Measurements from ENCODE around the gene TSHZ1. TPM values are rescaled to one million over a fixed set of nuclear protein-coding genes. Genes with fewer than 3 reads are reported as not detected.

Gene TSHZ1
- total RNA-seq, 4 donors from 2014 or later: 16.3 to 34.8 (median 29.8) TPM

- TF ChIP-seq POLR2A (IDR thresholded peaks at IDR 0.05) (no peak), POLR2AphosphoS5 (IDR thresholded peaks at IDR 0.05) (no peak), EP300 (IDR thresholded peaks at IDR 0.05; ENCODE audit: low read depth) (no peak)
- TF ChIP-seq, protein P1, sequence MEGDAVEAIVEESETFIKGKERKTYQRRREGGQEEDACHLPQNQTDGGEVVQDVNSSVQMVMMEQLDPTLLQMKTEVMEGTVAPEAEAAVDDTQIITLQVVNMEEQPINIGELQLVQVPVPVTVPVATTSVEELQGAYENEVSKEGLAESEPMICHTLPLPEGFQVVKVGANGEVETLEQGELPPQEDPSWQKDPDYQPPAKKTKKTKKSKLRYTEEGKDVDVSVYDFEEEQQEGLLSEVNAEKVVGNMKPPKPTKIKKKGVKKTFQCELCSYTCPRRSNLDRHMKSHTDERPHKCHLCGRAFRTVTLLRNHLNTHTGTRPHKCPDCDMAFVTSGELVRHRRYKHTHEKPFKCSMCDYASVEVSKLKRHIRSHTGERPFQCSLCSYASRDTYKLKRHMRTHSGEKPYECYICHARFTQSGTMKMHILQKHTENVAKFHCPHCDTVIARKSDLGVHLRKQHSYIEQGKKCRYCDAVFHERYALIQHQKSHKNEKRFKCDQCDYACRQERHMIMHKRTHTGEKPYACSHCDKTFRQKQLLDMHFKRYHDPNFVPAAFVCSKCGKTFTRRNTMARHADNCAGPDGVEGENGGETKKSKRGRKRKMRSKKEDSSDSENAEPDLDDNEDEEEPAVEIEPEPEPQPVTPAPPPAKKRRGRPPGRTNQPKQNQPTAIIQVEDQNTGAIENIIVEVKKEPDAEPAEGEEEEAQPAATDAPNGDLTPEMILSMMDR (IDR thresholded peaks at IDR 0.05): no peak
Observed at GRCh38 chr18:75317300-75317699, 106.7 kb downstream of the TSHZ1 start.

GRCh38 chr18:75317703-75318102 lies 107.1 kb downstream of the TSHZ1 start:
- intact Hi-C loops (cut with DNase I; ENCODE audit: low total_unique reads): no loop called here
- 84 to 100% methylated on average over 8 to 11 of the region's 11 CpGs for WGBS, 2 donors (ENCODE audit: low coverage in 1 of 2)
- Histone ChIP-seq H3K9me3 (no peaks in the 10 kb centered on the region), H3K4me1 (no peaks in the 10 kb centered on the region), H3K4me3 (no peak overlapping the region), H3K36me3 (no peaks in the 10 kb centered on the region), H3K27me3 (no peaks in the 10 kb centered on the region), H3K27ac (no peak overlapping the region)
- DNase-seq: no peak
- TF ChIP-seq POLR2AphosphoS5 (IDR thresholded peaks at IDR 0.05) (no peak), POLR2A (IDR thresholded peaks at IDR 0.05) (no peak), EP300 (IDR thresholded peaks at IDR 0.05; ENCODE audit: low read depth) (no peak)
- TF ChIP-seq, protein P1 (IDR thresholded peaks at IDR 0.05): no peak
- in situ Hi-C loops (cut with MboI; ENCODE audit: low pct_ligation_motif_present in 1 of 4, low pct_unique_long_range_greater_than_20kb in 1 of 4, low sequenced_read_pairs in 3 of 4): no loop called here

More at GRCh38 chr18:75317300-75317699, 106.7 kb downstream of the TSHZ1 start:
- DNase-seq: no peak
- Histone ChIP-seq H3K4me3 (no peak overlapping the region), H3K9me3 (no peaks in the 10 kb centered on the region), H3K27ac (no peak overlapping the region), H3K4me1 (no peaks in the 10 kb centered on the region), H3K36me3 (no peaks in the 10 kb centered on the region), H3K27me3 (no peaks in the 10 kb centered on the region)
- WGBS, 2 donors (ENCODE audit: low coverage in 1 of 2): 92 to 93% methylated on average over 17 of the region's 17 CpGs
- intact Hi-C loops (cut with DNase I; ENCODE audit: low total_unique reads): no loop called here
- in situ Hi-C loops (cut with MboI; ENCODE audit: low pct_ligation_motif_present in 1 of 4, low pct_unique_long_range_greater_than_20kb in 1 of 4, low sequenced_read_pairs in 3 of 4): no loop called here

GRCh38 chr18:75319905-75320304 lies 109.3 kb downstream of the TSHZ1 start:
- no peaks in the 10 kb centered on the region for H3K4me1 ChIP-seq
- no peak for DNase-seq
- no peaks in the 10 kb centered on the region for H3K36me3 ChIP-seq
- H3K4me3 ChIP-seq: no peak overlapping the region
- in situ Hi-C loops (cut with MboI; ENCODE audit: low pct_ligation_motif_present in 1 of 4, low pct_unique_long_range_greater_than_20kb in 1 of 4, low sequenced_read_pairs in 3 of 4) (no loop called here), intact Hi-C loops (cut with DNase I; ENCODE audit: low total_unique reads) (no loop called here)
- H3K27ac ChIP-seq: no peak overlapping the region
- no peaks in the 10 kb centered on the region for H3K9me3 ChIP-seq
- TF ChIP-seq POLR2A (IDR thresholded peaks at IDR 0.05): no peak
- no peak for TF ChIP-seq POLR2AphosphoS5 (IDR thresholded peaks at IDR 0.05)
- TF ChIP-seq EP300 (IDR thresholded peaks at IDR 0.05; ENCODE audit: low read depth): no peak
- TF ChIP-seq, protein P1 (IDR thresholded peaks at IDR 0.05): no peak
- no peaks in the 10 kb centered on the region for H3K27me3 ChIP-seq
- 89 to 96% methylated on average over 3 to 9 of the region's 9 CpGs for WGBS, 2 donors (ENCODE audit: low coverage in 1 of 2)

GRCh38 chr18:75320506-75320905 lies 109.9 kb downstream of the TSHZ1 start:
- H3K36me3 ChIP-seq: no peaks in the 10 kb centered on the region
- H3K27ac ChIP-seq: no peak overlapping the region
- H3K4me1 ChIP-seq: no peaks in the 10 kb centered on the region
- H3K4me3 ChIP-seq: no peak overlapping the region
- H3K9me3 ChIP-seq: no peaks in the 10 kb centered on the region
- no peak for TF ChIP-seq POLR2A (IDR thresholded peaks at IDR 0.05)
- TF ChIP-seq EP300 (IDR thresholded peaks at IDR 0.05; ENCODE audit: low read depth): no peak
- no peak for TF ChIP-seq POLR2AphosphoS5 (IDR thresholded peaks at IDR 0.05)
- TF ChIP-seq, protein P1 (IDR thresholded peaks at IDR 0.05): no peak
- 88 to 92% methylated on average over 2 to 9 of the region's 9 CpGs for WGBS, 2 donors (ENCODE audit: low coverage in 1 of 2)
- in situ Hi-C loops (cut with MboI; ENCODE audit: low pct_ligation_motif_present in 1 of 4, low pct_unique_long_range_greater_than_20kb in 1 of 4, low sequenced_read_pairs in 3 of 4): no loop called here
- no peaks in the 10 kb centered on the region for H3K27me3 ChIP-seq
- intact Hi-C loops (cut with DNase I; ENCODE audit: low total_unique reads): no loop called here
- no peak for DNase-seq
